HL-60 (cell line): ENCODE data around the gene XAGE3.
"Not testable (repeated sequence)": the region's sequence is repeated elsewhere in the genome, so short reads cannot be mapped to it uniquely, and the experiment has no call there.

ENCODE experiments used
- DNase-seq, 2 experiments: peaks; one replicate each; pipeline ENCODE4 v3.0.0-alpha.2; 2010 to 2020; ENCODE audit warnings: low read depth in 1 of 2, low spot score in 1 of 2
- H3K27ac ChIP-seq: fragments of 250-450 bp; sonication (Bioruptor Pico); replicated peaks from 2 replicates; pipeline ENCODE4 v1.5.1; 2020; ENCODE audit warnings: mild to moderate bottlenecking, moderate library complexity
- H3K27me3 ChIP-seq: fragments of 250-450 bp; sonication (Bioruptor Pico); 2 replicates; pipeline ENCODE4 v1.5.1; 2021; ENCODE audit warnings: mild to moderate bottlenecking, moderate library complexity; ENCODE audit not compliant: insufficient read depth, poor library complexity, severe bottlenecking
- H3K4me3 ChIP-seq: replicated peaks from 2 replicates; pipeline ENCODE4 v1.5.1; 2011; ENCODE audit warnings: mild to moderate bottlenecking, control low read depth, low read length; ENCODE audit not compliant: insufficient read depth
- GABPA ChIP-seq: IDR thresholded peaks from 2 replicates; pipeline ENCODE4 v1.6.1; 2012; ENCODE audit warnings: low read depth
- POLR2AphosphoS5 ChIP-seq: IDR thresholded peaks from 2 replicates; pipeline ENCODE4 v1.6.1; 2012; ENCODE audit warnings: low read depth
- REST ChIP-seq: IDR thresholded peaks from 2 replicates; pipeline ENCODE4 v1.6.1; 2012; ENCODE audit warnings: low read depth; ENCODE audit not compliant: insufficient replicate concordance
- SPI1 ChIP-seq: IDR thresholded peaks from 2 replicates; pipeline ENCODE4 v1.6.1; 2012; ENCODE audit warnings: low read depth, mild to moderate bottlenecking, borderline replicate concordance
- TF ChIP-seq, protein P1 (sequence below): IDR thresholded peaks from one replicate; pipeline ENCODE4 v1.5.1; 2011; ENCODE audit warnings: low read length, control low read depth, inconsistent platforms; ENCODE audit not compliant: insufficient read depth

Gene XAGE3

GRCh38 chrX:52865343-52865998 is 2.4 kb downstream of the XAGE3 start:
- Histone ChIP-seq H3K27me3 (peaks cover 2% of the 10 kb centered on the region), H3K4me3 (no peak overlapping the region), H3K27ac (no peak overlapping the region)
- DNase-seq, result no peak
- TF ChIP-seq GABPA (no peak), REST (no peak), POLR2AphosphoS5 (no peak), SPI1 (no peak)
- TF ChIP-seq, protein P1, sequence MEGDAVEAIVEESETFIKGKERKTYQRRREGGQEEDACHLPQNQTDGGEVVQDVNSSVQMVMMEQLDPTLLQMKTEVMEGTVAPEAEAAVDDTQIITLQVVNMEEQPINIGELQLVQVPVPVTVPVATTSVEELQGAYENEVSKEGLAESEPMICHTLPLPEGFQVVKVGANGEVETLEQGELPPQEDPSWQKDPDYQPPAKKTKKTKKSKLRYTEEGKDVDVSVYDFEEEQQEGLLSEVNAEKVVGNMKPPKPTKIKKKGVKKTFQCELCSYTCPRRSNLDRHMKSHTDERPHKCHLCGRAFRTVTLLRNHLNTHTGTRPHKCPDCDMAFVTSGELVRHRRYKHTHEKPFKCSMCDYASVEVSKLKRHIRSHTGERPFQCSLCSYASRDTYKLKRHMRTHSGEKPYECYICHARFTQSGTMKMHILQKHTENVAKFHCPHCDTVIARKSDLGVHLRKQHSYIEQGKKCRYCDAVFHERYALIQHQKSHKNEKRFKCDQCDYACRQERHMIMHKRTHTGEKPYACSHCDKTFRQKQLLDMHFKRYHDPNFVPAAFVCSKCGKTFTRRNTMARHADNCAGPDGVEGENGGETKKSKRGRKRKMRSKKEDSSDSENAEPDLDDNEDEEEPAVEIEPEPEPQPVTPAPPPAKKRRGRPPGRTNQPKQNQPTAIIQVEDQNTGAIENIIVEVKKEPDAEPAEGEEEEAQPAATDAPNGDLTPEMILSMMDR, result no peak

DNA sequence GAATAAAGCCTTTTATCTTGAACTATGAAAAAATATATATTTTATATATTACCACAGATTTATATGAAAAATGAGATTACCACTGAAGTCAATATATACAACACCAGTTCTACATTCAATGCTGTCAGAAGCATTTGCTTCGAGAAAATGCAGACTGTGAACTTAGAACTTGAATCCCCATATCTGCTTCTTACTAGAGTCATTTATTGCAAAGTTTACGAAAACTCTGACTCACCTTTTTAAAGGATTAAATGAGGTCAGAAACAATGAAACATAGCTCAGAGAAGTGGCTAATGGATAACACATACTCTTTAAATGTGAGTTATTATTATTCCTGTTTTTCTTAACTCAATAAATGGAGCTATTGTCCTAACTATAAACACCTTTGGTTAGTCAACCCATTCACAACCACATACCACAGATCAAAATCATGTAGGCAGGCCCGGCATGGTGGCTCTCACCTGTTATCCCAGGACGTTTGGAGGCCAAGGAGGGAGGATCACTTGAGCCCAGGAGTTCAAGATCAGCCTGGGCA is 10.8 kb downstream of the XAGE3 start:
- H3K4me3 ChIP-seq, H3K27me3 ChIP-seq, DNase-seq, H3K27ac ChIP-seq: not testable (repeated sequence)

- TF ChIP-seq GABPA (no peak), REST (no peak)
- DNase-seq, result no peak
- no peak overlapping the region for H3K27ac ChIP-seq
- no peaks in the 10 kb centered on the region for H3K27me3 ChIP-seq
- H3K4me3 ChIP-seq, result no peak overlapping the region
These were observed 15.6 kb downstream of the XAGE3 start for GRCh38 chrX:52852110-52852860.

DNA sequence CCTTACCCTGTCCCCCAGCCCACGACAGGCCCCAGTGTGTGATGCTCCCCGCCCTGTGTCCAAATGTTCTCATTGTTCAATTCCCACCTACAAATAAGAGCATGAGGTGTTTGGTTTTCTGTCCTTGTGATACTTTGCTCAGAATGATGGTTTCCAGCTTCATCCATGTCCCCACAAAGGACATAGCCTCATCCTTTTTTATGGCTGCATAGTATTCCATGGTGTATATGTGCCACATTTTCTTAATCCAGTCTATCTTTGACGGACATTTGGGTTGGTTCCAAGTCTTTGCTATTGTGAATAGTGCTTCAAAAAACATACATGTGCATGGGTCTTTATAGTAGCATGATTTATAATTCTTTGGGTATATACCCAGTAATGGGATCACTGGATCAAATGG is 24.3 kb downstream of the XAGE3 start:
- H3K27me3 ChIP-seq, DNase-seq, H3K27ac ChIP-seq, H3K4me3 ChIP-seq: not testable (repeated sequence)

GRCh38 chrX:52839137-52839536 is 28.7 kb downstream of the XAGE3 start:
- H3K27ac ChIP-seq, result no peak overlapping the region
- no peak overlapping the region for H3K4me3 ChIP-seq
- TF ChIP-seq REST (no peak), GABPA (no peak), POLR2AphosphoS5 (no peak), SPI1 (no peak)
- TF ChIP-seq, protein P1, result no peak
- H3K27me3 ChIP-seq, result no peaks in the 10 kb centered on the region
- no peak for DNase-seq
